Measurements from ENCODE around the gene LHFPL2.

GRCh38 chr5:78615697-78616096 is 32.9 kb downstream of the LHFPL2 start:
- no peak for TF ChIP-seq CTCF (conservative IDR thresholded peaks at IDR 0.05; ENCODE audit: low read depth, low read length)
- no peak for TF ChIP-seq NFE2L2 (IDR thresholded peaks at IDR 0.05; ENCODE audit: low read depth, low read length)
- no peak for TF ChIP-seq USF2 (IDR thresholded peaks at IDR 0.05; ENCODE audit: low read depth, low read length)
- TF ChIP-seq RAD21 (IDR thresholded peaks at IDR 0.05; ENCODE audit: low read length) = no peak
- TF ChIP-seq POLR2A (IDR thresholded peaks at IDR 0.05; ENCODE audit: low read depth, low read length) = no peak
- TF ChIP-seq RCOR1 (IDR thresholded peaks at IDR 0.05; ENCODE audit: insufficient replicate concordance, low read length) = no peak
- TF ChIP-seq CHD1 (IDR thresholded peaks at IDR 0.05; ENCODE audit: low read depth, low read length) = no peak
- TF ChIP-seq MAFK (IDR thresholded peaks at IDR 0.05; ENCODE audit: low read depth, low read length) = no peak
- no peak for TF ChIP-seq CEBPB (IDR thresholded peaks at IDR 0.05; ENCODE audit: low read depth, low read length)
- no peak for TF ChIP-seq BHLHE40 (IDR thresholded peaks at IDR 0.05; ENCODE audit: low read depth, low read length)

Data from IMR-90 (cell line).